Fibroblast of lung (primary cell): ENCODE data around the gene SHKBP1.

Experiments used
- CTCF ChIP-seq, 2 donors: IDR thresholded peaks in 1 of 2; conservative IDR thresholded peaks in 1 of 2; 1 replicate in 1 of 2; 2 replicates in 1 of 2; pipeline ENCODE4 v1.5.1; 2011 to 2012; ENCODE audit warnings: low read length in 2 of 2, control low read depth in 1 of 2, inconsistent platforms in 1 of 2, low read depth in 1 of 2, mild to moderate bottlenecking in 1 of 2
- EZH2 ChIP-seq: IDR thresholded peaks from 2 replicates; pipeline ENCODE4 v1.5.1; 2012; ENCODE audit warnings: low read length, control low read depth, mild to moderate bottlenecking; ENCODE audit errors: missing control alignments

- peak in 1 of 2 donors; percentile 12 for TF ChIP-seq CTCF (conservative IDR thresholded peaks at IDR 0.05 in 1 of 2, IDR thresholded peaks at IDR 0.05 in 1 of 2; ENCODE audit: low read depth in 1 of 2, low read length in 2 of 2)
- TF ChIP-seq EZH2: no peak
These were observed 18.0 kb downstream of the SHKBP1 start for GRCh38 chr19:40594657-40595091.
